ENCODE data around the gene COMMD9. TPM values are rescaled to one million over a fixed set of nuclear protein-coding genes. Genes with fewer than 3 reads are reported as not detected.

Gene COMMD9
- total RNA-seq, 1 donor from 2014 or later, result 38.1 TPM

- Histone ChIP-seq H3K27ac (ENCODE audit: low read depth, low read length) (no peak overlapping the region), H3K4me1 (ENCODE audit: control insufficient read depth in 3 of 3, insufficient read depth in 3 of 3, low read length in 3 of 3) (no peaks in the 10 kb centered on the region), H3K27me3 (ENCODE audit: control insufficient read depth in 3 of 3, insufficient read depth in 3 of 3, low read length in 3 of 3) (no peaks in the 10 kb centered on the region), H3K36me3 (ENCODE audit: control insufficient read depth in 3 of 3, insufficient read depth in 3 of 3, low read length in 3 of 3) (no peaks in the 10 kb centered on the region), H3K9me3 (ENCODE audit: control insufficient read depth in 3 of 3, low read length in 3 of 3) (no peaks in the 10 kb centered on the region), H3K9ac (ENCODE audit: low read depth in 1 of 3, low read length in 3 of 3) (no peak overlapping the region), H3K4me3 (ENCODE audit: low read length in 3 of 3) (no peak overlapping the region)
Measured at GRCh38 chr11:36240801-36241200, 48.4 kb downstream of the COMMD9 start.

GRCh38 chr11:36240173-36240572 is 49.1 kb downstream of the COMMD9 start:
- Histone ChIP-seq H3K4me1 (ENCODE audit: control insufficient read depth in 3 of 3, insufficient read depth in 3 of 3, low read length in 3 of 3) (no peaks in the 10 kb centered on the region), H3K27me3 (ENCODE audit: control insufficient read depth in 3 of 3, insufficient read depth in 3 of 3, low read length in 3 of 3) (no peaks in the 10 kb centered on the region), H3K9me3 (ENCODE audit: control insufficient read depth in 3 of 3, low read length in 3 of 3) (no peaks in the 10 kb centered on the region), H3K9ac (ENCODE audit: low read depth in 1 of 3, low read length in 3 of 3) (no peak overlapping the region), H3K27ac (ENCODE audit: low read depth, low read length) (no peak overlapping the region), H3K36me3 (ENCODE audit: control insufficient read depth in 3 of 3, insufficient read depth in 3 of 3, low read length in 3 of 3) (no peaks in the 10 kb centered on the region), H3K4me3 (ENCODE audit: low read length in 3 of 3) (no peak overlapping the region)

GRCh38 chr11:36239636-36240035 is 49.6 kb downstream of the COMMD9 start:
- H3K4me1 ChIP-seq (ENCODE audit: control insufficient read depth in 3 of 3, insufficient read depth in 3 of 3, low read length in 3 of 3), result no peaks in the 10 kb centered on the region
- no peak overlapping the region for H3K27ac ChIP-seq (ENCODE audit: low read depth, low read length)
- no peak overlapping the region for H3K4me3 ChIP-seq (ENCODE audit: low read length in 3 of 3)
- H3K36me3 ChIP-seq (ENCODE audit: control insufficient read depth in 3 of 3, insufficient read depth in 3 of 3, low read length in 3 of 3), result no peaks in the 10 kb centered on the region
- no peaks in the 10 kb centered on the region for H3K27me3 ChIP-seq (ENCODE audit: control insufficient read depth in 3 of 3, insufficient read depth in 3 of 3, low read length in 3 of 3)
- no peaks in the 10 kb centered on the region for H3K9me3 ChIP-seq (ENCODE audit: control insufficient read depth in 3 of 3, low read length in 3 of 3)
- no peak overlapping the region for H3K9ac ChIP-seq (ENCODE audit: low read depth in 1 of 3, low read length in 3 of 3)

GRCh38 chr11:36238881-36239280 is 50.3 kb downstream of the COMMD9 start:
- no peak overlapping the region for H3K9ac ChIP-seq (ENCODE audit: low read depth in 1 of 3, low read length in 3 of 3)
- H3K9me3 ChIP-seq (ENCODE audit: control insufficient read depth in 3 of 3, low read length in 3 of 3), result no peaks in the 10 kb centered on the region
- no peaks in the 10 kb centered on the region for H3K36me3 ChIP-seq (ENCODE audit: control insufficient read depth in 3 of 3, insufficient read depth in 3 of 3, low read length in 3 of 3)
- H3K4me1 ChIP-seq (ENCODE audit: control insufficient read depth in 3 of 3, insufficient read depth in 3 of 3, low read length in 3 of 3), result no peaks in the 10 kb centered on the region
- H3K27ac ChIP-seq (ENCODE audit: low read depth, low read length), result no peak overlapping the region
- H3K4me3 ChIP-seq (ENCODE audit: low read length in 3 of 3), result no peak overlapping the region
- no peaks in the 10 kb centered on the region for H3K27me3 ChIP-seq (ENCODE audit: control insufficient read depth in 3 of 3, insufficient read depth in 3 of 3, low read length in 3 of 3)

GRCh38 chr11:36238036-36238631 is 51.1 kb downstream of the COMMD9 start:
- Histone ChIP-seq H3K27ac (ENCODE audit: low read depth, low read length) (no peak overlapping the region), H3K9me3 (ENCODE audit: control insufficient read depth in 3 of 3, low read length in 3 of 3) (no peaks in the 10 kb centered on the region), H3K4me1 (ENCODE audit: control insufficient read depth in 3 of 3, insufficient read depth in 3 of 3, low read length in 3 of 3) (no peaks in the 10 kb centered on the region), H3K27me3 (ENCODE audit: control insufficient read depth in 3 of 3, insufficient read depth in 3 of 3, low read length in 3 of 3) (no peaks in the 10 kb centered on the region), H3K9ac (ENCODE audit: low read depth in 1 of 3, low read length in 3 of 3) (no peak overlapping the region), H3K36me3 (ENCODE audit: control insufficient read depth in 3 of 3, insufficient read depth in 3 of 3, low read length in 3 of 3) (no peaks in the 10 kb centered on the region), H3K4me3 (ENCODE audit: low read length in 3 of 3) (no peak overlapping the region)

- Histone ChIP-seq H3K4me1 (ENCODE audit: control insufficient read depth in 3 of 3, insufficient read depth in 3 of 3, low read length in 3 of 3) (no peaks in the 10 kb centered on the region), H3K36me3 (ENCODE audit: control insufficient read depth in 3 of 3, insufficient read depth in 3 of 3, low read length in 3 of 3) (no peaks in the 10 kb centered on the region)
Measured at GRCh38 chr11:36237391-36237790, 51.8 kb downstream of the COMMD9 start.

GRCh38 chr11:36235750-36236149 is 53.5 kb downstream of the COMMD9 start:
- Histone ChIP-seq H3K36me3 (ENCODE audit: control insufficient read depth in 3 of 3, insufficient read depth in 3 of 3, low read length in 3 of 3) (no peaks in the 10 kb centered on the region), H3K4me3 (ENCODE audit: low read length in 3 of 3) (no peak overlapping the region), H3K27ac (ENCODE audit: low read depth, low read length) (no peak overlapping the region), H3K27me3 (ENCODE audit: control insufficient read depth in 3 of 3, insufficient read depth in 3 of 3, low read length in 3 of 3) (no peaks in the 10 kb centered on the region), H3K9me3 (ENCODE audit: control insufficient read depth in 3 of 3, low read length in 3 of 3) (no peaks in the 10 kb centered on the region), H3K9ac (ENCODE audit: low read depth in 1 of 3, low read length in 3 of 3) (no peak overlapping the region), H3K4me1 (ENCODE audit: control insufficient read depth in 3 of 3, insufficient read depth in 3 of 3, low read length in 3 of 3) (peaks cover 0 to 2% (median under 1%) of the 10 kb centered on the region in 3 donors)

More at GRCh38 chr11:36237391-36237790, 51.8 kb downstream of the COMMD9 start:
- no peaks in the 10 kb centered on the region for H3K27me3 ChIP-seq (ENCODE audit: control insufficient read depth in 3 of 3, insufficient read depth in 3 of 3, low read length in 3 of 3)
- H3K27ac ChIP-seq (ENCODE audit: low read depth, low read length), result no peak overlapping the region
- H3K4me3 ChIP-seq (ENCODE audit: low read length in 3 of 3), result no peak overlapping the region
- H3K9me3 ChIP-seq (ENCODE audit: control insufficient read depth in 3 of 3, low read length in 3 of 3), result no peaks in the 10 kb centered on the region
- H3K9ac ChIP-seq (ENCODE audit: low read depth in 1 of 3, low read length in 3 of 3), result no peak overlapping the region

GRCh38 chr11:36234825-36235224 is 54.4 kb downstream of the COMMD9 start:
- no peaks in the 10 kb centered on the region for H3K36me3 ChIP-seq (ENCODE audit: control insufficient read depth in 3 of 3, insufficient read depth in 3 of 3, low read length in 3 of 3)
- H3K27ac ChIP-seq (ENCODE audit: low read depth, low read length), result no peak overlapping the region
- H3K9ac ChIP-seq (ENCODE audit: low read depth in 1 of 3, low read length in 3 of 3), result no peak overlapping the region
- H3K27me3 ChIP-seq (ENCODE audit: control insufficient read depth in 3 of 3, insufficient read depth in 3 of 3, low read length in 3 of 3), result no peaks in the 10 kb centered on the region
- no peak overlapping the region for H3K4me3 ChIP-seq (ENCODE audit: low read length in 3 of 3)
- H3K4me1 ChIP-seq (ENCODE audit: control insufficient read depth in 3 of 3, insufficient read depth in 3 of 3, low read length in 3 of 3), result peaks cover 3% of the 10 kb centered on the region in 3 donors
- no peaks in the 10 kb centered on the region for H3K9me3 ChIP-seq (ENCODE audit: control insufficient read depth in 3 of 3, low read length in 3 of 3)

- no peaks in the 10 kb centered on the region for H3K9me3 ChIP-seq (ENCODE audit: control insufficient read depth in 3 of 3, low read length in 3 of 3)
- H3K9ac ChIP-seq (ENCODE audit: low read depth in 1 of 3, low read length in 3 of 3), result no peak overlapping the region
- peaks cover 3% of the 10 kb centered on the region in 3 donors for H3K4me1 ChIP-seq (ENCODE audit: control insufficient read depth in 3 of 3, insufficient read depth in 3 of 3, low read length in 3 of 3)
- no peak overlapping the region for H3K27ac ChIP-seq (ENCODE audit: low read depth, low read length)
- no peaks in the 10 kb centered on the region for H3K36me3 ChIP-seq (ENCODE audit: control insufficient read depth in 3 of 3, insufficient read depth in 3 of 3, low read length in 3 of 3)
- no peak overlapping the region for H3K4me3 ChIP-seq (ENCODE audit: low read length in 3 of 3)
- H3K27me3 ChIP-seq (ENCODE audit: control insufficient read depth in 3 of 3, insufficient read depth in 3 of 3, low read length in 3 of 3), result no peaks in the 10 kb centered on the region
Measured at GRCh38 chr11:36233204-36233603, 56.0 kb downstream of the COMMD9 start.

GRCh38 chr11:36230779-36231699 is 58.2 kb downstream of the COMMD9 start:
- Histone ChIP-seq H3K27me3 (ENCODE audit: control insufficient read depth in 3 of 3, insufficient read depth in 3 of 3, low read length in 3 of 3) (no peaks in the 10 kb centered on the region), H3K36me3 (ENCODE audit: control insufficient read depth in 3 of 3, insufficient read depth in 3 of 3, low read length in 3 of 3) (peaks cover 0 to 3% (median 0%) of the 10 kb centered on the region in 3 donors), H3K27ac (ENCODE audit: low read depth, low read length) (no peak overlapping the region), H3K9ac (ENCODE audit: low read depth in 1 of 3, low read length in 3 of 3) (no peak overlapping the region), H3K4me3 (ENCODE audit: low read length in 3 of 3) (no peak overlapping the region), H3K9me3 (ENCODE audit: control insufficient read depth in 3 of 3, low read length in 3 of 3) (no peaks in the 10 kb centered on the region), H3K4me1 (ENCODE audit: control insufficient read depth in 3 of 3, insufficient read depth in 3 of 3, low read length in 3 of 3) (peaks cover 3% of the 10 kb centered on the region in 3 donors)
